Right forelimb (tissue), 1 donor: ENCODE results near the gene TAF4.

Experiments
- DNase-seq: peaks from one replicate; pipeline ENCODE4 v3.0.0-alpha.2; 2018

Gene TAF4

GRCh38 chr20:61929971-61930666, 135.6 kb downstream of the TAF4 start:
- no peak for DNase-seq

- DNase-seq: no peak
Observed at GRCh38 chr20:61929561-61929960, 136.1 kb downstream of the TAF4 start.

GRCh38 chr20:61927826-61928541, 137.7 kb downstream of the TAF4 start:
- no peak for DNase-seq

GRCh38 chr20:61927193-61927825, 138.4 kb downstream of the TAF4 start:
- no peak for DNase-seq

GRCh38 chr20:61926796-61927192, 138.9 kb downstream of the TAF4 start:
- no peak for DNase-seq

- DNase-seq: no peak
Observed at GRCh38 chr20:61926253-61926613, 139.4 kb downstream of the TAF4 start.

GRCh38 chr20:61925555-61926252, 140.0 kb downstream of the TAF4 start:
- DNase-seq: no peak

GRCh38 chr20:61924858-61925554, 140.7 kb downstream of the TAF4 start:
- no peak for DNase-seq
